ENCODE measurements around the gene TAF9B.
"Not testable (repeated sequence)": the region's sequence is repeated elsewhere in the genome, so short reads cannot be mapped to it uniquely, and the experiment has no call there.

TAF9B gene

DNA sequence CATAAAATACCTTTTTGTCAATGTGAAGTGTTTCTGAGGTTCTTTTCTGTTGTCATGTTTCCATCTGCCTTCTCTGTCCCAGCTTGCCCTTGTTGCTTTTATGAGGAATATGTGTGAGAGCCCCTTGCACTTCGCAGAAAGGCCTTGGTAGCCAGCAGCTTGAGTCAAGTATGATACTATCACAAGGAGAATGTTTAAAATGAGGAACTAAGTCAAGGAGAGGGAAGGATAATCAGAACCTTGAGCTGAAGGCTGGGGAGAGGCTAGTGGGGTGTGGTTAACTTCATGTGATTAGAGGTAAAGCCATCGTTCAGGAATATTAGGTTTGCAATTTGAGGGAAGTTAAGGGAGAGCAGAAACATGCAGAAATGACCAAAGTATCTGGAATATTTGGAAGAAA, 22.7 kb downstream of the TAF9B start:
- DNase-seq, result no peak

DNA sequence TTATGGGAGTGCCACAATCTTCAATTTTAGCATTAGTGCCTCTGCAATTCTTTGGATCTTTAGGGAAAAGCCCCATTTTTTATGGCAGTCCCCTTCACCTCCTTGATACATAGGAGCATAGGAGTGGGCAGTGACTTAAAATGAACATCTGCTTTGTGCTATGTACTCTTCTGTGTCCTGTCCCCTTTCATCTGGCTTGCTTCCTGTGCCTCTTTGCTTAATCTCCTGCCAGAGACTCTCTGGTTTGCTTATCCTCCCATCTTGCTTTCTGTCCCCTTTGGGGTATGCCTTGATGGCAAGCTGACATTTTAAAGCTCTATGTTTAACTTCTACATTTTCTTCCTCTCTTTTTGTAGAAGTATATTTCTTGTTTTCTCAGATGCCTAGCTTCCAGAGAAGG, 23.1 kb downstream of the TAF9B start:
- no peak for DNase-seq

DNA sequence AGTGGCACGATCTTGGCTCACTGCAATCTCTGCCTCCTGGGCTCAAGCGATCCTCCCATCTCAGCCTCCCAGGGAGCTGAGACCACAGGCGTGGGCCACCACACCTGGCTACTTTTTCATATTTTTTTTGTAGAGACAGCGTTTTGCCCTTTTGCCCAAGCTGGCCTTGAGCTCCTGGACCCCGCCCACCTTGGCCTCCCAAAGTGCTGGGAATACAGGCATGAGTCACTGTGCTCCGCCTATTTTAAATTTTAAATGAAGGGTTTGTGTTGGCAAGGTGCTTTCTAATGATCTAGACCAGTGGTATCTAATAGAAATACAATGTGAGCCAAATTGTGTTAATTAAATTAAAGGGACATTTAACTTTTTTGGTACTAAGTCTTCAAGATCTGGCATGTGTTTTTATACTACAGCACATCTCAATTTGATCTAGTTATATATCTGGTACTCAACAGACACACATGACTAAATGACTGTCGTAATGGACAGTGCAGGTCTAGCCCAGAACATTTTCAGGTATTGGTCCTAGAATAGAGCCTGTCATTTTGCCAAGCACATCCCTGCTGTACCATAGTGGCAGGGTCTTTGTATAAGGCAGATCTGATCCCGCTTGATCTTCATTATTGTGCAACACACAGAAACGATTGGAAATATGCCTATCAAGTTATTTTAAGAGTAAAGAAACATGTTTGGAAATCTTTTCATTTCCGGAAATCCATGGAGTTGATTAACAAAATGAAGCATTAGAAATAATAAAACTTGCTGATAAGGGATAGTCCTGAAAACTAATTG, 28.1 kb downstream of the TAF9B start:
- DNase-seq, result no peak

DNA sequence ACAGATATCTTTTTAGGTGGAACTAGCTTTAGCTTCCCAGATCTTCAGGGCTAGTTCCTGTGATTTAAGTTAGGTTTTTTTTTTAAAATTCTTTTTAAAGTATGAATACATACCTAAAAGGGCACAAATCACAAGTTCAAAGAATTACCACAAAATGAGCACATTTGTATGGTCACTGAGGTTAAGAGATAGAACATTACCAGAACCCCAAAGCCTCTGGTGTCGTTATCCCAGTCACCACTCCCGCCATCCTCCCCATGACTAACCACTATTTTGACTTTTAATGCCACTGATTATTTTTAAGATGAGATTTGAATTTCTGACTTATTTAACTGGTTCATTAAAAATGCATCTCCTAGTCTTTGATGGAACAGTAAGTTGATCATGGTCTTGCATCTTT, 30.0 kb downstream of the TAF9B start:
- no peak for DNase-seq

DNA sequence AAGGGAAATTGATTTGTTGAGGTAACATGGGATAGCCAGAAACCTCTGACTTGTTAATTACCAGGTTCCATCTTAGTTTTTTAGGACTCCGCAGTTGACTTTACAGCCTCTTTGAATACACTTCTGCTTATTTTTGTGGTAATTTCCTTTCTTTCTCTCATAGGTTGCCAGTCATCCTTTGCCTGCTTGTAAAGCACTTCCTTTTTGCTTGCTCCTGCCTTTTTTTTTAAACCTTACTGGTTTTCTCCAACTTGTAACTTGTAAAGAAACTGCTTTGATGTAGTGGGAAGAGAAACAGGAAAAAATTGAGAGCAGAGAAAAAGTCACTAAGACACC, 32.8 kb downstream of the TAF9B start:
- no peak for DNase-seq

DNA sequence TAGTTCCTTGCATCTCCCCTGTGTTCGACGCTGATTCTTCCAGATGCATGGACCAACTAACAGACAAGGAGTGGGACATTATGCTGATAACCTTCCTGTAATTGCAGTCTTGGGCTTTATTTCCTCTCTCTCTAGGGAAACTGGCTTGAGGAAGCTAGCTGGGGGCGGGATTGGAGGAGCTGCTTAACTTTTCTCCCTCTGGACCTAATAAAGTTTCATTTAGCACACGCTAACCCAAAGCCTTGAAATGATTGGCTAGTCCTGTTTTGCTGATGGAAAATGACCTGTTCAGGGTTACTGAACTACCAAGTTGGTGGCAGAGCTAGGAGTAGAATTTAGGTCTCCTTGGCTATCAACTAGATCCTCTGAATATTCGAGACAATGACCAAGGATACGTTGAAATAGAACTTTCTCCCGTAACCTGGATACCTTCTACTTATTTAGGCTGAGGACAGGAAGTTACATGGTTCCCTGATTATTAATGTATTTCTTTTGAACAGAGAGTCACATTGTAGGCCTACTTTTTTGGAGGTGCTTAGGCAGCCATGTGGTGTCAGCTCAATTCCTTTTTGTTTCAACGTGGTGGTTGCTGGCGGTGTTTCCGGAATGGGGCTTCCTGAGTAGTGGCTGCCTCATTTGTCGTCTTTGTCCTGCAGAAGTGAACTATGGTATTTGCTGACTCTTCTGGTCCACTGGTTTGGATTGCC, 33.4 kb downstream of the TAF9B start:
- no peak for DNase-seq

DNA sequence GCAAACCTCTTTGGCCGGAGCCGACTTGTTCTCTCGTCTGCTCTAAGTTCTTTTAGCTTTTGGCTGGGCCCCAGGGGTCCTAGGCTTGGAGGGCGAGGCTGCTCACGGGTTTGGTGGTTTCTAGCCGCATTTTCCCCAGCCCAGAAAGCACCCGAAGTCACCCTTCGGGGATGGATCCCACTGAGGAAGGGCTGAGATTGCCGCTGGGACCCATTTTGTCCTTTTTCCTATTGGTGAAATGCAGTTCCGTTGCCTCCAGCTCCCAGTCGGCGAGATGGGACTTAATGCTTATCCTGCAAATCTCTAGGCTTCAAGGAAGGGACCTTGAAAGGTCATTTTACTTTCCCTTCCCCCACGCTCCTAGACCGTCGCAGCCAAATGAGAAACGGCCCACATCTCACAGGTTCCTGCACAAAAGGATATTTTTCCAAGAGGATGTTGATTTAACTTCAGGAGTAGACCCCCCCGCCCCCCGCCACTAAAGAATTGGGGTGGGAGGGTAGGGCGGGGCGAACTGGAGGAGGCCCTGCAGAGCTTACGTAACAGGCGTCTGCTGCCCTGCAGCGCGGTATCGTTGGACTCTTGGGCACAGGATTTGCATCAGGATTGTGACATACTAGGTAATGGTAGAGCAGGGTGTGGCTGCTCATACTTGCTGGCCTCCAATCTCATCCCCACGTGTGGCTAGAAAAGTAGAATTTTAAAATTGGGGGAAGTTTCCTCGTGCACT, 34.8 kb downstream of the TAF9B start:
- DNase-seq, result peak in 31 of 56 donors; percentile 0 to 39 (median 10)

DNA sequence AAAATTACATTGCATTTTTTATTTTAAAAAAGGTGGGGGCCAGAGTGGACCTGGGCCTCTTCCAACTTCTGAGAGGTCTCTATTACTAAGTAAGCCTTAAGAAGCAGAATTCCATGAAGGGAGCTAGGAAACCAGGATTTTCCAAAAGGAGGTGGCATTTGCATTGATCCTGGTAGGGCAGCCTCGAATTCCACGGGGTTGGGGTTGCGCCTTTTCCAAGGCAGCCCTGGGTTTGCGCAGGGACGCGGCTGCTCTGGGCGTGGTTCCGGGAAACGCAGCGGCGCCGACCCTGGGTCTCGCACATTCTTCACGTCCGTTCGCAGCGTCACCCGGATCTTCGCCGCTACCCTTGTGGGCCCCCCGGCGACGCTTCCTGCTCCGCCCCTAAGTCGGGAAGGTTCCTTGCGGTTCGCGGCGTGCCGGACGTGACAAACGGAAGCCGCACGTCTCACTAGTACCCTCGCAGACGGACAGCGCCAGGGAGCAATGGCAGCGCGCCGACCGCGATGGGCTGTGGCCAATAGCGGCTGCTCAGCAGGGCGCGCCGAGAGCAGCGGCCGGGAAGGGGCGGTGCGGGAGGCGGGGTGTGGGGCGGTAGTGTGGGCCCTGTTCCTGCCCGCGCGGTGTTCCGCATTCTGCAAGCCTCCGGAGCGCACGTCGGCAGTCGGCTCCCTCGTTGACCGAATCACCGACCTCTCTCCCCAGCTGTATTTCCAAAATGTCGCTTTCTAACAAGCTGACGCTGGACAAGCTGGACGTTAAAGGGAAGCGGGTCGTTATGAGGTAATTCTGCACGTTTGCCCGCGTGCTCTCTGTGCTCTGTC, 35.6 kb downstream of the TAF9B start, which contains the start of gene PGK1:
TSS of gene PGK1 (plus strand) at position 626 of the 824 bp plus-strand sequence. CDS start at position 719, 93 bp downstream.
- DNase-seq, result peak; percentile 12 to 96 (median 89)

DNA sequence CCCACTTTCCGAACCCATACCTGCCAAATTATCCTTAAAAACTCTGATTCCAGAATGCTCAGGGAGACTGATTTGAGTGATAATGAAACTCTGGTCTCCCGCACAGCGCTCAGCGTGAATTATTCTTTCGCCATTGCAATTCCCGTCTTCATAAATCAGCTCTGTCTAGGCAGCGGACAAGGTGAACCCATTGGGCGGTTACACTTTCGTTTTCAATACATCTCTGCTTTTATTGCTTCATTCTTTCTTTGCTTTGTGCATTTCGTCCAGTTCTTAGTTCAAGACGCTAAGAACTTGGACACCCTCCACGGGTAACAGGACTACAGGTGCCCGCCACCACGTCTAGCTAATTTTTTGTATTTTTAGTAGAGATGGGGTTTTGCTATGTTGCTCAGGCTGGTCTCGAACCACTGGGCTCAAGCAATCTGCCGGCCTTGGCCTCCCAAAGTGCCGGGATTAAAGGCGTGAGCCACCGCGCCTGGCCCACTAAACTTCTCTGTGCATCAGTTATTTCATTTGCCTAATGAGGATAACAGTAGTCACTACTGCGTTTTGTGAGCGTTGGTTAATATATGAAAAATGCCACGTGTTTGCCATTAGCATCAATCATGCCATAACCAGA, 36.3 kb downstream of the TAF9B start:
- DNase-seq, result no peak

DNA sequence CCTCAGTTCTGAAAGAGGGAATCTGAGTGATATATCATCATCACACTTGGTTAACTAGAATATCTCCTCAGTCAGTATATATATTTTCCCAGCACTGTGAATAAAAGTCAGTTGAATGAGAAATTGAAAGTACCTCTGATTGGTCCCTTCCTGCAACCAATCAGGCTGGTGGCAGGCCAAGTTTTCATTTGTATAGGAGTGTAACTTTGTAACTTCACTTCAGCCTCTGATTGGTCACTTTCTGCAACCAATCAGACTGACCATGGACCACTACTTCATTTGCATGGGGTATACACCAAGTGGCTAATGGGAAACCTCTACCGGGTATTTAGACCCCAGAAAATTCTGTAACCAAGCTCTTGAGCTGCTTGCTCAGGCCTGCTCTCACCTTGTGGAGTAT, 37.4 kb downstream of the TAF9B start:
- no peak for DNase-seq

DNA sequence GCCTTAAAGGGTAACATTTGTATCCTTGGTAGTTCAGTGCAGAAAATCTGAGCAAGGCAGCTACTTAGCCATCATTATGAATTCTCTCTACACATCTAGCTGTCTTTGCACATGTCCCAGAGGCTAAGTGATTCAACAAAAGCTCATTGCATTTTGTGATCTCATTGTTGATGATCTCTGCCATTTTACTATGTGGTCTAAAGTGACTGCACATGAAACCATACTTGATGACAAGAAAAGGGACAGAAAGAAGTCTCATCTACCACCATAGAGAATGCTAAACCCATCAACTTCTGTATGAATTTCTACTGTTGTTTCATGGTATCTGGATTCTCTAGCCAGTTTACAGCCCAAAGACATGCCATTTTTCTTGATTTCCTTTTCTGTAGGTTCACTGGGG, 41.3 kb downstream of the TAF9B start:
- no peak for DNase-seq

DNA sequence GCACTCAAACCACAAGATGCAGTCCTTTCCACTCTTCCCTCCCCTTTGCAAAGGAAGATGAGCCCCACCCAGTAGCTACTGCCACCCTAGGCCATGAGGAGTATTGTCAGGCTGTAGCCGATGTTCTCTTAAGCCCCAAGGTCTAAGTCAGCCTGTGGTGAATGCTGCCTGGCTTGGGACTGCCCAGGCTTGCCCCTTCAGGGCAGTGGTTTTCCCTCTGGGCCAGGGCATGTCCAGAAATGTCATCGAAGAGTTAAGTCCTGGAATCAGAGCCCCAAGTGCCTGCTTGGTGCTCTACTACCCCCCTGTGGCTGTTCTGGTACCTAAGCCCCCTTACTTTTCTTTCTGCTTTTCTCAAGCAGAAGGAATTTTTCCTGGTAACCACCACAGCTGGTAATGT, 47.2 kb downstream of the TAF9B start:
- DNase-seq, result no peak

DNA sequence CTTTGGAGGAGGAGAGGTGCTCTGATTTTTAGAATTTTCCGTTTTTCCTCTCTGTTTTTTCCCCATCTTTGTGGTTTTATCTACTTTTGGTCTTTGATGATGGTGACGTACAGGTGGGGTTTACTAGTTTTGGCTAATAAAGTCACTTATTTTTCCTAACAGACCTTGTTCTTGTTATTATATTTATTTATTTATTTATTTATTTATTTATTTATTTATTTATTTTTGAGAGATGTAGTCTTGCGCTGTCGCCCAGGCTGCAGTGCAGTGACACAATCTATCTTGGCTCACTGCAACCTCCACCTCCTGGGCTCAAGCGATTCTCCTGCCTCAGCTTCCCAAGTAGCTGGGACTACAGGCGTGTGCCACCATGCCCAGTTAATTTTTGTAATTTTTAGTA, 58.0 kb downstream of the TAF9B start:
- DNase-seq, result not testable (repeated sequence)

Measured in nucleus accumbens (tissue), 56 donors.